ENCODE results near the gene CXCL12.

Gene CXCL12

GRCh38 chr10:44356139-44357022 lies 28.5 kb downstream of the CXCL12 start:
- in situ Hi-C loops (cut with MboI; ENCODE audit: low sequenced_read_pairs) = no loop called here
- H3K27me3 ChIP-seq (ENCODE audit: low read depth) = no peaks in the 10 kb centered on the region
- H3K9me3 ChIP-seq = no peaks in the 10 kb centered on the region
- no peak for DNase-seq (ENCODE audit: low spot score in 2 of 2)
- H3K4me3 ChIP-seq = no peak overlapping the region
- H3K36me3 ChIP-seq (replicated peaks) = no peaks in the 10 kb centered on the region
- H3K4me1 ChIP-seq = no peaks in the 10 kb centered on the region

- no peak for DNase-seq (ENCODE audit: low spot score in 2 of 2)
- no peaks in the 10 kb centered on the region for H3K4me1 ChIP-seq
- H3K27me3 ChIP-seq (ENCODE audit: low read depth) = no peaks in the 10 kb centered on the region
- in situ Hi-C loops (cut with MboI; ENCODE audit: low sequenced_read_pairs) = no loop called here
- H3K36me3 ChIP-seq (replicated peaks) = no peaks in the 10 kb centered on the region
- H3K9me3 ChIP-seq = no peaks in the 10 kb centered on the region
- no peak overlapping the region for H3K4me3 ChIP-seq
Measured at GRCh38 chr10:44355630-44356029, 29.3 kb downstream of the CXCL12 start.

- no peaks in the 10 kb centered on the region for H3K27me3 ChIP-seq (ENCODE audit: low read depth)
- no peak overlapping the region for H3K4me3 ChIP-seq
- in situ Hi-C loops (cut with MboI; ENCODE audit: low sequenced_read_pairs) = no loop called here
- no peaks in the 10 kb centered on the region for H3K9me3 ChIP-seq
- H3K4me1 ChIP-seq = no peaks in the 10 kb centered on the region
- no peaks in the 10 kb centered on the region for H3K36me3 ChIP-seq (replicated peaks)
- no peak for DNase-seq (ENCODE audit: low spot score in 2 of 2)
Measured at GRCh38 chr10:44354771-44355170, 30.1 kb downstream of the CXCL12 start.

- Histone ChIP-seq H3K4me1 (no peaks in the 10 kb centered on the region), H3K9me3 (no peaks in the 10 kb centered on the region), H3K36me3 (replicated peaks) (no peaks in the 10 kb centered on the region), H3K27me3 (ENCODE audit: low read depth) (no peaks in the 10 kb centered on the region), H3K4me3 (no peak overlapping the region)
- in situ Hi-C loops (cut with MboI; ENCODE audit: low sequenced_read_pairs) = no loop called here
- no peak for DNase-seq (ENCODE audit: low spot score in 2 of 2)
Measured at GRCh38 chr10:44353721-44354120, 31.2 kb downstream of the CXCL12 start.

- H3K36me3 ChIP-seq (replicated peaks) = no peaks in the 10 kb centered on the region
- no peaks in the 10 kb centered on the region for H3K4me1 ChIP-seq
- H3K27me3 ChIP-seq (ENCODE audit: low read depth) = no peaks in the 10 kb centered on the region
- no peak overlapping the region for H3K4me3 ChIP-seq
- H3K9me3 ChIP-seq = no peaks in the 10 kb centered on the region
- no peak for DNase-seq (ENCODE audit: low spot score in 2 of 2)
- in situ Hi-C loops (cut with MboI; ENCODE audit: low sequenced_read_pairs) = no loop called here
Measured at GRCh38 chr10:44353128-44353390, 31.8 kb downstream of the CXCL12 start.

GRCh38 chr10:44352316-44353127 lies 32.4 kb downstream of the CXCL12 start:
- no peaks in the 10 kb centered on the region for H3K4me1 ChIP-seq
- H3K27me3 ChIP-seq (ENCODE audit: low read depth) = no peaks in the 10 kb centered on the region
- no peak overlapping the region for H3K4me3 ChIP-seq
- H3K9me3 ChIP-seq = no peaks in the 10 kb centered on the region
- no peak for DNase-seq (ENCODE audit: low spot score in 2 of 2)
- no peaks in the 10 kb centered on the region for H3K36me3 ChIP-seq (replicated peaks)
- in situ Hi-C loops (cut with MboI; ENCODE audit: low sequenced_read_pairs) = no loop called here

- H3K27me3 ChIP-seq (ENCODE audit: low read depth) = no peaks in the 10 kb centered on the region
- in situ Hi-C loops (cut with MboI; ENCODE audit: low sequenced_read_pairs) = no loop called here
- H3K9me3 ChIP-seq = no peaks in the 10 kb centered on the region
- no peaks in the 10 kb centered on the region for H3K36me3 ChIP-seq (replicated peaks)
- H3K4me1 ChIP-seq = no peaks in the 10 kb centered on the region
- no peak overlapping the region for H3K4me3 ChIP-seq
- DNase-seq (ENCODE audit: low spot score in 2 of 2) = no peak
Measured at GRCh38 chr10:44348496-44348895, 36.4 kb downstream of the CXCL12 start.

- Histone ChIP-seq H3K36me3 (replicated peaks) (no peaks in the 10 kb centered on the region), H3K9me3 (no peaks in the 10 kb centered on the region), H3K4me1 (no peaks in the 10 kb centered on the region), H3K4me3 (no peak overlapping the region), H3K27me3 (ENCODE audit: low read depth) (no peaks in the 10 kb centered on the region)
- in situ Hi-C loops (cut with MboI; ENCODE audit: low sequenced_read_pairs) = no loop called here
- no peak for DNase-seq (ENCODE audit: low spot score in 2 of 2)
Measured at GRCh38 chr10:44347609-44348400, 37.1 kb downstream of the CXCL12 start.

GRCh38 chr10:44344727-44345126 lies 40.2 kb downstream of the CXCL12 start:
- H3K4me1 ChIP-seq = no peaks in the 10 kb centered on the region
- no peak for DNase-seq (ENCODE audit: low spot score in 2 of 2)
- H3K4me3 ChIP-seq = no peak overlapping the region
- in situ Hi-C loops (cut with MboI; ENCODE audit: low sequenced_read_pairs) = no loop called here
- H3K27me3 ChIP-seq (ENCODE audit: low read depth) = no peaks in the 10 kb centered on the region
- no peaks in the 10 kb centered on the region; the same call in 1 of the 2 replicates for H3K9me3 ChIP-seq
- H3K36me3 ChIP-seq (replicated peaks) = no peaks in the 10 kb centered on the region

GRCh38 chr10:44343843-44344242 lies 41.1 kb downstream of the CXCL12 start:
- Histone ChIP-seq H3K27me3 (ENCODE audit: low read depth) (no peaks in the 10 kb centered on the region), H3K36me3 (replicated peaks) (no peaks in the 10 kb centered on the region), H3K4me3 (no peak overlapping the region), H3K4me1 (no peaks in the 10 kb centered on the region), H3K9me3 (no peaks in the 10 kb centered on the region; the same call in 1 of the 2 replicates)
- in situ Hi-C loops (cut with MboI; ENCODE audit: low sequenced_read_pairs) = no loop called here
- no peak for DNase-seq (ENCODE audit: low spot score in 2 of 2)

GRCh38 chr10:44341886-44342285 lies 43.0 kb downstream of the CXCL12 start:
- in situ Hi-C loops (cut with MboI; ENCODE audit: low sequenced_read_pairs) = no loop called here
- Histone ChIP-seq H3K4me1 (no peaks in the 10 kb centered on the region), H3K4me3 (no peak overlapping the region), H3K27me3 (ENCODE audit: low read depth) (no peaks in the 10 kb centered on the region), H3K36me3 (replicated peaks) (no peaks in the 10 kb centered on the region), H3K9me3 (no peaks in the 10 kb centered on the region; the same call in 1 of the 2 replicates)
- DNase-seq (ENCODE audit: low spot score in 2 of 2) = no peak

GRCh38 chr10:44340557-44340956 lies 44.3 kb downstream of the CXCL12 start:
- Histone ChIP-seq H3K27me3 (ENCODE audit: low read depth) (no peaks in the 10 kb centered on the region), H3K9me3 (no peaks in the 10 kb centered on the region; the same call in 1 of the 2 replicates), H3K4me3 (no peak overlapping the region), H3K36me3 (replicated peaks) (no peaks in the 10 kb centered on the region), H3K4me1 (no peaks in the 10 kb centered on the region)
- in situ Hi-C loops (cut with MboI; ENCODE audit: low sequenced_read_pairs) = no loop called here
- DNase-seq (ENCODE audit: low spot score in 2 of 2) = no peak

- Histone ChIP-seq H3K4me1 (no peaks in the 10 kb centered on the region), H3K36me3 (replicated peaks) (no peaks in the 10 kb centered on the region)
- DNase-seq (ENCODE audit: low spot score in 2 of 2) = no peak
Measured at GRCh38 chr10:44339218-44339617, 45.7 kb downstream of the CXCL12 start.

GRCh38 chr10:44337081-44337480 lies 47.8 kb downstream of the CXCL12 start:
- no peaks in the 10 kb centered on the region; the same call in 1 of the 2 replicates for H3K9me3 ChIP-seq
- H3K27me3 ChIP-seq (ENCODE audit: low read depth) = no peaks in the 10 kb centered on the region
- in situ Hi-C loops (cut with MboI; ENCODE audit: low sequenced_read_pairs) = no loop called here
- no peaks in the 10 kb centered on the region for H3K4me1 ChIP-seq
- DNase-seq (ENCODE audit: low spot score in 2 of 2) = no peak
- no peaks in the 10 kb centered on the region for H3K36me3 ChIP-seq (replicated peaks)
- no peak overlapping the region for H3K4me3 ChIP-seq

More at GRCh38 chr10:44339218-44339617, 45.7 kb downstream of the CXCL12 start:
- no peaks in the 10 kb centered on the region for H3K27me3 ChIP-seq (ENCODE audit: low read depth)
- no peak overlapping the region for H3K4me3 ChIP-seq
- no peaks in the 10 kb centered on the region; the same call in 1 of the 2 replicates for H3K9me3 ChIP-seq
- in situ Hi-C loops (cut with MboI; ENCODE audit: low sequenced_read_pairs) = no loop called here

Data from HAP-1 (cell line).